ENCODE data around the gene PARP1. TPM values are rescaled to one million over a fixed set of nuclear protein-coding genes. Genes with fewer than 3 reads are reported as not detected.

PARP1 gene
- 10 to 100 TPM; 78.7 to 97.3 TPM for total RNA-seq
- 100 to 1,000 TPM; 123 to 153 (median 129) TPM for polyA plus RNA-seq (ENCODE audit: insufficient read length in 6 of 6)
- long read RNA-seq, donor 1, transcript PARP1-203 (23 exons, 3,958 nt), result major isoform, 7 of 65 reads
- long read RNA-seq, donor 1, transcript PARP1-201 (2 exons, 570 nt), result minor isoform, 6 of 65 reads
- long read RNA-seq, donor 1, partial matches to known transcripts, result 49 of 65 reads
- long read RNA-seq, donor 1, other reads (novel, unspliced or antisense), result 0 of 65 reads
- long read RNA-seq, donor 2, transcript PARP1-203 (23 exons, 3,958 nt), result minor isoform, 5 of 106 reads
- long read RNA-seq, donor 2, transcript PARP1-201 (2 exons, 570 nt), result minor isoform, 7 of 106 reads
- long read RNA-seq, donor 2, transcript PARP1-208 (2 exons, 416 nt), result major isoform, 14 of 106 reads
- long read RNA-seq, donor 2, partial matches to known transcripts, result 80 of 106 reads
- long read RNA-seq, donor 2, other reads (novel, unspliced or antisense), result 0 of 106 reads
- long read RNA-seq, donor 3, transcript PARP1-203 (23 exons, 3,958 nt), result major isoform, 6 of 33 reads
- long read RNA-seq, donor 3, partial matches to known transcripts, result 19 of 33 reads
- long read RNA-seq, donor 3, other reads (novel, unspliced or antisense), result 0 of 33 reads
- long read RNA-seq, donor 4, partial matches to known transcripts, result 62 of 63 reads
- long read RNA-seq, donor 4, other reads (novel, unspliced or antisense), result 0 of 63 reads
- long read RNA-seq, donor 5, transcript PARP1-201 (2 exons, 570 nt), result major isoform, 6 of 45 reads
- long read RNA-seq, donor 5, transcript PARP1-203 (23 exons, 3,958 nt), result minor isoform, 5 of 45 reads
- long read RNA-seq, donor 5, partial matches to known transcripts, result 30 of 45 reads
- long read RNA-seq, donor 5, other reads (novel, unspliced or antisense), result 0 of 45 reads
- long read RNA-seq, donor 6, transcript PARP1-201 (2 exons, 570 nt), result minor isoform, 6 of 108 reads
- long read RNA-seq, donor 6, transcript PARP1-203 (23 exons, 3,958 nt), result minor isoform, 9 of 108 reads
- long read RNA-seq, donor 6, transcript PARP1-208 (2 exons, 416 nt), result major isoform, 12 of 108 reads
- long read RNA-seq, donor 6, partial matches to known transcripts, result 81 of 108 reads
- long read RNA-seq, donor 6, other reads (novel, unspliced or antisense), result 0 of 108 reads
- long read RNA-seq, donor 7, transcript PARP1-203 (23 exons, 3,958 nt), result major isoform, 6 of 8 reads
- long read RNA-seq, donor 7, partial matches to known transcripts, result 0 of 8 reads
- long read RNA-seq, donor 7, other reads (novel, unspliced or antisense), result 0 of 8 reads
- long read RNA-seq, donor 8, transcript PARP1-203 (23 exons, 3,958 nt), result major isoform, 8 of 47 reads
- long read RNA-seq, donor 8, partial matches to known transcripts, result 32 of 47 reads
- long read RNA-seq, donor 8, other reads (novel, unspliced or antisense), result 0 of 47 reads
- long read RNA-seq, donor 9, result 0 reads
- long read RNA-seq, donor 10, partial matches to known transcripts, result 47 of 49 reads
- long read RNA-seq, donor 10, other reads (novel, unspliced or antisense), result 1 of 49 reads
- long read RNA-seq, donor 11, transcript PARP1-208 (2 exons, 416 nt), result major isoform, 13 of 72 reads
- long read RNA-seq, donor 11, partial matches to known transcripts, result 50 of 72 reads
- long read RNA-seq, donor 11, other reads (novel, unspliced or antisense), result 0 of 72 reads
- long read RNA-seq, donor 12, transcript PARP1-208 (2 exons, 416 nt), result major isoform, 5 of 83 reads
- long read RNA-seq, donor 12, partial matches to known transcripts, result 70 of 83 reads
- long read RNA-seq, donor 12, other reads (novel, unspliced or antisense), result 0 of 83 reads

GRCh38 chr1:226407497-226408284 lies at the start of gene PARP1:
TSS of gene PARP1 (minus strand) at chr1:226408093. CDS start at chr1:226407929, 164 bp downstream.
- Histone ChIP-seq H3K27ac (peak within 1 kb of the TSS; percentile 77 to 88), H3K27me3 (no peaks in the 10 kb centered on the region), H3K4me1 (peaks cover 11 to 40% of the 10 kb centered on the region in 2 donors), H3K4me3 (peak within 1 kb of the TSS; percentile 84 to 87), H3K36me3 (no peaks in the 10 kb centered on the region), H3K9me3 (no peaks in the 10 kb centered on the region)
- peak; percentile 77 to 97 (median 90) for DNase-seq
- intact Hi-C loops (cut with DNase I), result no loop called here
- ATAC-seq, result peak; percentile 94
- TF ChIP-seq CTCF (IDR thresholded peaks at IDR 0.05), result peak; percentile 84 to 88

GRCh38 chr1:226457307-226457712 lies 49.4 kb upstream of the PARP1 start:
- DNase-seq, result no peak
- Histone ChIP-seq H3K9me3 (peaks cover 0 to 4% of the 10 kb centered on the region in 2 donors), H3K27me3 (no peaks in the 10 kb centered on the region), H3K36me3 (no peaks in the 10 kb centered on the region), H3K4me3 (no peak overlapping the region), H3K4me1 (no peaks in the 10 kb centered on the region), H3K27ac (no peak overlapping the region)
- no peak for TF ChIP-seq CTCF (IDR thresholded peaks at IDR 0.05)
- no peak for ATAC-seq
- intact Hi-C loops (cut with DNase I), result no loop called here

- no peak for ATAC-seq
- H3K9me3 ChIP-seq, result no peaks in the 10 kb centered on the region
- no peaks in the 10 kb centered on the region for H3K4me1 ChIP-seq
- intact Hi-C loops (cut with DNase I), result no loop called here
- no peaks in the 10 kb centered on the region for H3K27me3 ChIP-seq
- TF ChIP-seq CTCF (IDR thresholded peaks at IDR 0.05), result no peak
- no peak overlapping the region for H3K4me3 ChIP-seq
- no peak overlapping the region for H3K27ac ChIP-seq
- no peak for DNase-seq
- H3K36me3 ChIP-seq, result no peaks in the 10 kb centered on the region
These were observed 48.0 kb upstream of the PARP1 start for GRCh38 chr1:226455843-226456242.

GRCh38 chr1:226454349-226454748 lies 46.5 kb upstream of the PARP1 start:
- H3K27me3 ChIP-seq, result no peaks in the 10 kb centered on the region
- H3K36me3 ChIP-seq, result no peaks in the 10 kb centered on the region
- TF ChIP-seq CTCF (IDR thresholded peaks at IDR 0.05), result no peak
- ATAC-seq (no peak), DNase-seq (no peak)
- no peaks in the 10 kb centered on the region for H3K4me1 ChIP-seq
- no peak overlapping the region for H3K4me3 ChIP-seq
- H3K9me3 ChIP-seq, result no peaks in the 10 kb centered on the region
- H3K27ac ChIP-seq, result no peak overlapping the region
- intact Hi-C loops (cut with DNase I), result no loop called here
